ENCODE results near the gene EFCAB11.

GRCh38 chr14:89958966-89959365, 4.4 kb upstream of the EFCAB11 start:
- TF ChIP-seq SP1 (CRISPR knock-in tag; conservative IDR thresholded peaks at IDR 0.05), result no peak
- no peak for TF ChIP-seq PRDM15 (CRISPR knock-in tag; IDR thresholded peaks at IDR 0.05)
